HS-27A (cell line): ENCODE results near the gene CPXM1.
A peak's percentile ranks its signal among the peaks of the same experiment; 100 is the strongest.
"Not testable (repeated sequence)": the region's sequence is repeated elsewhere in the genome, so short reads cannot be mapped to it uniquely, and the experiment has no call there.

Source experiments
- DNase-seq: peaks from one replicate; pipeline ENCODE4 v3.0.0-alpha.2; 2012; ENCODE audit warnings: low read depth, missing footprints

Gene CPXM1

GRCh38 chr20:2800521-2801285 lies at the start of gene CPXM1:
TSS of gene CPXM1 (minus strand) at chr20:2800627. CDS start at chr20:2800572, 55 bp downstream.
- no peak for DNase-seq

DNA sequence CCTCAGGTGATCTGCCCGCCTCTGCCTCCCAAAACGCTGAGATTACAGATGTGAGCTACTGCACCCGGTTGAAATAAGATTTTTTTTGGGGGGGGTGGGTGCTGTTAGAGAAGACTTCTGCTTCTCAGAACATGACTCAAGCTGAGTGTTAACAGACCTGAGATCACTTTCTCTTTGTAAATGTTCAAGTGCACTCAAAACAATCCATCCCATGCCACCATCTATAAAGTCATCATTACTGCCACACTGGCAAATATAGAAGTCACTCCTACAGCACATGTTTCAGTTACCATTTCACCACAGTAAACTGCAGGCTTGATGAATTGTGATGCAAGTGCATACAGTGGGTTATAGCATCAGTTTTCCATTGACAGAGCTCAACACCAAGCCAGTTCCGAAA lies 49.1 kb upstream of the CPXM1 start:
- DNase-seq, result no peak

GRCh38 chr20:2847802-2848201 lies 47.4 kb upstream of the CPXM1 start:
- no peak for DNase-seq

- no peak for DNase-seq
Observed at GRCh38 chr20:2846698-2847097, 46.3 kb upstream of the CPXM1 start.

- no peak for DNase-seq
Observed at GRCh38 chr20:2845607-2846006, 45.2 kb upstream of the CPXM1 start.

DNA sequence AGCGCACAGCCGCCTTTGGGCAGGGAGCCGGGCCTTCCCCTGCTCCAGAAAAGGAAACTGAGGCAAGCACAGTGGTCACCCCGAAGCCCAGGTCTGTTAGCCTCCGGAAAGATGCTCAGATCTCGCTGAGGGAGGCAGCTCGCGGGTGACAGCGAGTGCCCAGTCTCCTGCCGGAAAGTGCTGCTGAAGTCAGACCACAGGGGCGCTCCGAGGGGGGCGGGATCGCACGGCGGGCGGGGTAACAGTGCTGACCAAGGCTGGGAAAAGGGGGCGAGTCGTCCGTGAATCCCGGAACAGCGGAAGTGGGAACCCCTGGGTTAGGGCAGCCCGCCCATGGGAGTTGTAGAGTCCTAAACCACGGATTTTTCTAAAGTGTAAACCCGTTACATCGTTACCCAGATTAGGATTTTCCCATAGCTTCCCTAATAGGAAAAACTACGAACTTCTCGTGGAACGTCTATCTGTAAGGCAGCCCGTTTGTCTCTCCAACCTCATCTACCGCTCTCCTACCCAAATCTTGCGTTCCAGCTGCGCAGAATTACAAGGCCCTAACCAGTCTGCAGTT lies 40.6 kb upstream of the CPXM1 start:
- peak; percentile 9 for DNase-seq

GRCh38 chr20:2840138-2840966 lies 39.9 kb upstream of the CPXM1 start, which contains the start of the genes PCED1A and VPS16:
TSS of gene PCED1A (minus strand) at chr20:2840655. CDS start at chr20:2839912, 743 bp downstream.
TSS of gene VPS16 (plus strand) at chr20:2840745. CDS start at chr20:2840775, 30 bp downstream.
- DNase-seq, result peak; percentile 45

DNA sequence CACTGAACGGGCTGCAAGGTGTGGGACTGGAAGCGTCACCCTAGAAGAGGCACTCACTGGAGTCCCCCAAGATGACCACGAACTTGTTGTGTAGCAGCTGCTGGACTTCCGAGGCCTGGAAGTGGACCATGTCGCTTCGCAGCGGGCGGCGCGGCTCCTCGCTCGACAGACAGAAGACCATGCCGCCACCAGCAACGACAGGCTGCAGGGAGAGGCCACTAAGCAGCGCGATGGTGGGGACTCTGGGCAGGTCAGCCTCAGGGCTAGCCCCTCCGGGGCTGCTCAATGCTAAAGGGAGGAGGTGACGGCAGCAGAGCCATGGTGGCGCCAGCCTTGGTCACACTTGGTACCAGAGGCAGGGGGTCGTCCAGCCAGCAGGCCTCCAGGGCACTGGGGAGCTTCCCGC lies 39.3 kb upstream of the CPXM1 start:
- DNase-seq, result no peak

DNA sequence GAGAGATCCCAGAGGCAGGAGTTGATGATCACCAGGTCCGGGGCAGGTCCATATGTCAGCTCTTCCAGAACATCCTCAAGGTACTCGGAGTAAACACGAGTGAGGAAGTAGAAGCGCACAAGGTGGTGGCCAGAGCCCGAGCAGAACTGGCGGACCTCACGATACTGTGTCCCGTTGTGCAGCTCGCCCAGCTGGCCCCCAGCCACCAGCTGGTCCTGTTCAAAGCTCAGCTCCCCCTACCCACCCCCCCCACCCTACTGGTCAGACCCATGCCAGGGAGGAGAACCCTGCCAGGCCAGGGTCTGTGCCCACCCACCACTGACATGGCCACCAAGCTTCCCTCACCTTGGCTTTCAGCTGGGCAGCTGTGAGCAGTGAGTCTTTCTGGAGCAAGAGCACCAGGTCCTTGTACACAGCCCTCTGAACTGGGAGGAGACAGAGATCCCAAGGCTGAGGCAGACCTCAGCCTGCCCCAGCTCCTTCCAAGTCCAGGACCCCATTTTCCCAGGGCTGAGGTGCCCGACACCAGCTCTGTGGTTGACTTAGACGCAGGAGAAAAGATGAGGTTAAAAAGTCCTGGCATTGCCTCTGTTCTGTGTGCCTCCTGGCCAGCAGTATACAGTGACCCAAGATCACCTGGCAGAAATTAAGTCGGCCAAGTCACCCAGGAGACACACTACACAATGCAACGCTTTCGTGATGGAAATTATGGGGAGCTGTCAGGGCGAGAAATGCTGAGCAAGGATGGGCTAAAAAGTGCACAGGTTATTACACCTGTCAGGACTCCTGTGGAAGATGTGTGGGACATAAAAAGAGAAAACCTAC lies 38.6 kb upstream of the CPXM1 start:
- DNase-seq, result no peak

DNA sequence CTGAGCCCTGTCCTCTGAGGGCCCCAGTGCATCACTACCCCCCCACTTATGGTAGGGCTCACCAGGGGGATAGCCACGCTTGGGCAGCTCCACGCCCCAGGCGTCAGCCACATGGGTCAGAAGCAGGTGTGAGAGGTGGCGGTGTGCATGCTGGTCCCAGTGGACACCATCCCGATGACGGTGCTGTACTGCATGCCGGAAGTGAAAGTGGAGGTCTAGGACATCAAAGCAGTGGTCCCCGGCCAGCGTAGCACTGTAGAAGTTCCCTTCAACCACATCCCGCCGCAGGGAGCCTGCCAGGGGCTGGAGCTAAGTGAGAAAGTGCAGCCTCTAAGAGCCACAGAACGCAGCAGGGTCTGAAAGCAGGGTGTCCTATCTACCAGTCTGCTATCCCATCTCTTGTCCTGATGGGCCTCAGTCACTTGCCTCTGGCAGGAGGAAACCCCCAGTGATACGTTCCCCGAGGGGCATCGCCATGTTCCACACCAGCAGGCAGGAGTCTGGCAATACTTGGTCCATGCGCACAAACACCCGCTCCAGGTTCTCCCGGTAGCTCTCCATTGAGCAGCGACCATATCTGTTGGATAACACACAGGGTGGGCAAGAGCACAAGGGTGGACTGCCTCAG lies 37.9 kb upstream of the CPXM1 start:
- no peak for DNase-seq

DNA sequence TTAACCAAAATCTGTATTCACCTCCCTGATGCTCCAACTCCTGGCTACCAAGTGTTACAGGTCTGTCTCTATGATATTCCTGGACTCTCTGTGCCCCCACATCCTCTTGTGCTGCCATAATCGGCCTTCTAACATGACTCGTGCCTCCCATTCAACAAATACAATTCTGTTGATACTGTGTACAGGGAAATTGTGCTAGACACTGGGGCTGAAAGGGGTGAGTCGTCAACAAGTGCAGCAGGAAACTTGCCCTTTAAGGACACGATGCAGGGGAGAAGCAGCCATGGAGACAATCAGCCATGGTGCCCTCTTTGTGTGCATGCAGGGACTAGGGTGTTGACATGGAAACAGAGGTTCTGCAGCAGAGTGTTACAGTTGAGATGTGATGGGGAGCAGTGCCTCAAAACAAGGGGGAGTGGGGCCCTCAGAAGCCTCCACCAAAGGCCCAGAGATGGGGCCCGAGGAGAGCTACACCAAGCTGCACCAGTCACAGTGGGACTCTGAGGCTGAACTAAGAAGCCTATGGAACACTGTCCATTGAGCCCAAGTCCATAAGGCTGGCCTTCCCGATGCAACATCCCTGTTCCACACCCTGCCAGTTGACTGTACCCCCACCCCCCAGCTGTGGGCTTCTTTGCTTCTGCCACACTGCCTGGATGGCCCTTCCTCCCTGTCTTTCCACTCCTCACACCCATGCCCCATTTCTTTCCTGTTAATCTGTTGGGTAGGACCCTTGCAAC lies 37.0 kb upstream of the CPXM1 start:
- no peak for DNase-seq

GRCh38 chr20:2836035-2836434 lies 35.6 kb upstream of the CPXM1 start:
- DNase-seq, result no peak

GRCh38 chr20:2835331-2835796 lies 34.9 kb upstream of the CPXM1 start:
- no peak for DNase-seq

GRCh38 chr20:2834401-2835110 lies 34.1 kb upstream of the CPXM1 start:
- DNase-seq, result no peak

GRCh38 chr20:2833761-2834160 lies 33.3 kb upstream of the CPXM1 start:
- no peak for DNase-seq

- not testable (repeated sequence) for DNase-seq
Observed at GRCh38 chr20:2831206-2831605, 30.8 kb upstream of the CPXM1 start.

- no peak for DNase-seq
Observed at GRCh38 chr20:2829376-2829775, 28.9 kb upstream of the CPXM1 start.

- DNase-seq, result no peak
Observed at GRCh38 chr20:2826655-2827054, 26.2 kb upstream of the CPXM1 start.

DNA sequence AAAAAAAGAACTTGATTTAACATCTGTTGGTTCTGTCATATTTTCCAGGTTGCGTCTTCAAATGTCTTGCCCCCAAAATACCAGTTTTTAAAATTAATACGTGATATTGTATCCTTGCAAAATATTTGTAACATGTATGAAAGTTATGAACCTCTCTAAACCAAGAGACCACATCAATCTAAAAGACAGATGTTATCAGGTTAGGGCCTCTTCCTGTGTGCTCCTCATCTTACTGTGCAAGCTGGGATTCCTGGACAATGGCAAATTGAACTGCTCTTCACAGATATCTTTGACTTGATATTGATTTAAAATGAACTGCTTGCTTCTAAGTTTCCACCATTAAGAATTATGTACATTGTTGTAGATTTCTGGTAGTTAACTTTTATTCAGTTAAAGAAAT lies 25.3 kb upstream of the CPXM1 start:
- DNase-seq, result no peak

GRCh38 chr20:2822073-2822472 lies 21.6 kb upstream of the CPXM1 start:
- no peak for DNase-seq
